ENCODE measurements around the gene RFTN1.

DNA sequence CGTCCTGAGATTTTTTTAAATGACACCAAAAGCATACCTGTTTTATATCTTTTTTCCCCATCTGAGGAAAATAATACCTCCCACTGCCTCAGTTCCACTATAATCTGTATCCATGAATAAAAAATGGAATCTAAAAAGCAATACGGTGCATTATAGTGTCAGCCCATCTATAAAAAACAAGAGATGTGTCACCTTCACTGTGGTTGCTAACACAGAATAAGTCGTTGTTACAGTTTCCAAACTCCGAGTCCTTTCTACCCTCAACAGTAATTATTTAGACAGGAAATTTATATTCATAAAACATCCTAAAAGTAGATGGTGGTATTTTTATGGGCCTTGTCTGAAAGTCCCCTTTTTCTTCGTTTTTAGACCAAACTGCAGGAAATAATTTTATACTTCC, 19.4 kb downstream of the RFTN1 start:
- no peak for TF ChIP-seq POLR2AphosphoS5 (IDR thresholded peaks at IDR 0.05; ENCODE audit: borderline replicate concordance, low read depth, low read length)
- TF ChIP-seq FOXP2 (optimal IDR thresholded peaks at IDR 0.05; ENCODE audit: control extremely low read depth, extremely low read length, insufficient read depth): no peak
